HepG2 (cell line): ENCODE data around the gene SLC12A5. TPM values are rescaled to one million over a fixed set of nuclear protein-coding genes. Genes with fewer than 3 reads are reported as not detected.

Experiments
- DNMT3B ChIP-seq: conservative IDR thresholded peaks from 2 replicates; pipeline ENCODE4 v1.6.1; 2016; ENCODE audit warnings: missing biosample characterization, control low read depth
- EEA1 ChIP-seq: sonication (generic); formaldehyde crosslinking; IDR thresholded peaks from 2 replicates; pipeline ENCODE4 v1.5.1; 2020; ENCODE audit warnings: mild to moderate bottlenecking, missing genetic modification reagents, borderline replicate concordance
- ETS1 ChIP-seq: sonication (generic); formaldehyde crosslinking; IDR thresholded peaks from 2 replicates; pipeline ENCODE4 v1.4.0; 2020; ENCODE audit warnings: missing genetic modification reagents
- GATAD2A ChIP-seq: IDR thresholded peaks from 2 replicates; pipeline ENCODE4 v1.6.1; 2016
- GPBP1L1 ChIP-seq: sonication (generic); formaldehyde crosslinking; IDR thresholded peaks from 2 replicates; pipeline ENCODE4 v1.5.0; 2020; ENCODE audit warnings: mild to moderate bottlenecking, missing genetic modification reagents
- HNRNPK ChIP-seq: fragments of 200-400 bp; formaldehyde crosslinking; IDR thresholded peaks from 2 replicates; pipeline ENCODE4 v1.6.1; 2018; ENCODE audit warnings: low read length, low read depth, moderate library complexity, mild to moderate bottlenecking; ENCODE audit not compliant: poor library complexity, severe bottlenecking
- HOXA9 ChIP-seq: sonication (generic); formaldehyde crosslinking; IDR thresholded peaks from 2 replicates; pipeline ENCODE4 v1.8.1; 2022; ENCODE audit warnings: missing genetic modification reagents, mild to moderate bottlenecking, moderate library complexity, borderline replicate concordance
- IRX3 ChIP-seq: sonication (generic); formaldehyde crosslinking; IDR thresholded peaks from 2 replicates; pipeline ENCODE4 v1.8.1; 2023; ENCODE audit warnings: mild to moderate bottlenecking, low read depth, missing genetic modification reagents, borderline replicate concordance
- JDP2 ChIP-seq: sonication (generic); formaldehyde crosslinking; IDR thresholded peaks from 2 replicates; pipeline ENCODE4 v1.8.1; 2022; ENCODE audit warnings: missing genetic modification reagents, borderline replicate concordance
- JUN ChIP-seq: sonication (generic); formaldehyde crosslinking; IDR thresholded peaks from 2 replicates; pipeline ENCODE4 v1.4.0; 2020; ENCODE audit warnings: mild to moderate bottlenecking, missing genetic modification reagents
- JUNB ChIP-seq: sonication (generic); formaldehyde crosslinking; IDR thresholded peaks from 2 replicates; pipeline ENCODE4 v1.8.0; 2022; ENCODE audit warnings: missing genetic modification reagents, mild to moderate bottlenecking, borderline replicate concordance
- KLF13 ChIP-seq: sonication (generic); formaldehyde crosslinking; IDR thresholded peaks from 2 replicates; pipeline ENCODE4 v1.4.0; 2020; ENCODE audit warnings: mild to moderate bottlenecking, missing genetic modification reagents
- MEIS2 ChIP-seq: sonication (generic); formaldehyde crosslinking; IDR thresholded peaks from 2 replicates; pipeline ENCODE4 v1.9.0; 2021; ENCODE audit warnings: mild to moderate bottlenecking, missing genetic modification reagents
- NCOA2 ChIP-seq: sonication (generic); formaldehyde crosslinking; IDR thresholded peaks from 2 replicates; pipeline ENCODE4 v1.8.0; 2022; ENCODE audit warnings: inconsistent platforms
- NCOR1 ChIP-seq: fragments of 200-600 bp; sonication (generic); IDR thresholded peaks from 2 replicates; pipeline ENCODE4 v1.7.0; 2017; ENCODE audit warnings: antibody characterized with exemption, low read length, borderline replicate concordance
- NFRKB ChIP-seq: fragments of 450-650 bp; IDR thresholded peaks from 2 replicates; pipeline ENCODE4 v1.6.1; 2017
- POLR2AphosphoS5 ChIP-seq: IDR thresholded peaks from 2 replicates; pipeline ENCODE4 v1.6.1; 2012; ENCODE audit warnings: low read depth, low read length
- RAD21 ChIP-seq: fragments of 450-650 bp; formaldehyde crosslinking; IDR thresholded peaks from 2 replicates; pipeline ENCODE4 v1.5.0; 2020; ENCODE audit warnings: mild to moderate bottlenecking
- ZBTB46 ChIP-seq: sonication (generic); formaldehyde crosslinking; IDR thresholded peaks from 2 replicates; pipeline ENCODE4 v1.4.0; 2020; ENCODE audit warnings: mild to moderate bottlenecking, missing genetic modification reagents, borderline replicate concordance
- ZFP82 ChIP-seq: sonication (generic); formaldehyde crosslinking; IDR thresholded peaks from 2 replicates; pipeline ENCODE4 v1.5.1; 2020; ENCODE audit warnings: mild to moderate bottlenecking, missing genetic modification reagents, borderline replicate concordance
- ZNF207 ChIP-seq: fragments of 450-650 bp; IDR thresholded peaks from 2 replicates; pipeline ENCODE4 v1.6.1; 2016; ENCODE audit warnings: antibody characterized with exemption, borderline replicate concordance
- ZNF329 ChIP-seq: sonication (generic); formaldehyde crosslinking; IDR thresholded peaks from 2 replicates; pipeline ENCODE4 v1.9.0; 2021; ENCODE audit warnings: low read depth, mild to moderate bottlenecking, missing genetic modification reagents
- ZNF503 ChIP-seq: sonication (generic); formaldehyde crosslinking; IDR thresholded peaks from 2 replicates; pipeline ENCODE4 v1.4.0; 2020; ENCODE audit warnings: missing genetic modification reagents
- ZNF570 ChIP-seq: sonication (generic); formaldehyde crosslinking; IDR thresholded peaks from 2 replicates; pipeline ENCODE4 v1.4.0; 2020; ENCODE audit warnings: mild to moderate bottlenecking, missing genetic modification reagents, borderline replicate concordance
- ZNF780A ChIP-seq: sonication (generic); formaldehyde crosslinking; IDR thresholded peaks from 2 replicates; pipeline ENCODE4 v1.8.0; 2022; ENCODE audit warnings: mild to moderate bottlenecking, missing genetic modification reagents, moderate library complexity
- ZNF782 ChIP-seq: sonication (generic); formaldehyde crosslinking; IDR thresholded peaks from 2 replicates; pipeline ENCODE4 v1.4.0; 2020; ENCODE audit warnings: missing genetic modification reagents, mild to moderate bottlenecking, borderline replicate concordance
- polyA plus RNA-seq, 8 experiments: library from polyadenylated mRNA; depleted of rRNA in 3 of 8; stranded (reverse) in 7 of 8; unstranded in 1 of 8; fragments of >200 nt; fragmentation: Illumina TruSeq in 4 of 8; extraction: Trizol in 4 of 8; gene quantifications; 2 replicates each; pipeline versions ENCODE4 v1.2.1 to v1.2.3, GENCODE V29; 2011 to 2016; ENCODE audit warnings: low read depth in 4 of 8, missing spikeins in 1 of 8, mixed read lengths in 1 of 8; ENCODE audit not compliant: insufficient read depth in 1 of 8
- total RNA-seq, 5 experiments: library from RNA; depleted of rRNA; stranded (reverse); fragments of >200 nt; fragmentation: Illumina TruSeq; extraction: Trizol; gene quantifications; 2 replicates each; pipeline ENCODE4 v1.2.3, GENCODE V29; 2016; ENCODE audit warnings: low read depth in 1 of 5

Gene SLC12A5
- total and polyA plus RNA-seq, 2 of the 13 experiments (the other 11 are each of a cell fraction or from before 2014, with no cell fraction given) = 4.3 to 5.4 TPM

GRCh38 chr20:46027245-46027853, 1.7 kb upstream of the SLC12A5 start (continued):
- TF ChIP-seq ETS1 (no peak), JUN (peak; percentile 40; the same call in 1 of the 2 replicates), DNMT3B (peak; percentile 64; the same call in 1 of the 2 replicates), JUNB (CRISPR knock-in tag) (no peak), ZNF503 (0 out of 2 replicates have a peak, but pooled peaks have one; percentile 24), NCOA2 (CRISPR knock-in tag) (peak; percentile 50; the same call in 1 of the 2 replicates), HOXA9 (CRISPR knock-in tag) (no peak), JDP2 (no peak), NFRKB (no peak), ZFP82 (CRISPR knock-in tag) (no peak), ZNF570 (CRISPR knock-in tag) (no peak), IRX3 (CRISPR knock-in tag) (no peak), ZNF780A (CRISPR knock-in tag) (no peak), POLR2AphosphoS5 (no peak), ZNF207 (no peak), NCOR1 (no peak), GATAD2A (CRISPR knock-in tag) (no peak), HNRNPK (no peak), ZNF782 (CRISPR knock-in tag) (no peak), KLF13 (CRISPR knock-in tag) (no peak), ZNF329 (no peak), RAD21 (CRISPR knock-in tag) (no peak), EEA1 (CRISPR knock-in tag) (no peak), ZBTB46 (CRISPR knock-in tag) (no peak), MEIS2 (CRISPR knock-in tag) (peak; percentile 63; the same call in 1 of the 2 replicates), GPBP1L1 (CRISPR knock-in tag) (no peak)
